H9 (cell line): Measurements from ENCODE around the gene SYNGAP1. TPM values are rescaled to one million over a fixed set of nuclear protein-coding genes. Genes with fewer than 3 reads are reported as not detected.

Source experiments
- DNase-seq: peaks from one replicate; pipeline ENCODE4 v3.0.0-alpha.2; 2017
- H2AFZ ChIP-seq: one replicate; pipeline ENCODE4 v1.6.1; 2013; ENCODE audit warnings: mild to moderate bottlenecking, low read length, control low read depth, moderate library complexity
- H2AK5ac ChIP-seq: 2 replicates; pipeline ENCODE4 v1.6.1; 2013; ENCODE audit warnings: low read length, control low read depth, mixed read lengths; ENCODE audit not compliant: insufficient read length
- H2BK120ac ChIP-seq: one replicate; pipeline ENCODE4 v1.6.1; 2013; ENCODE audit warnings: low read depth, mild to moderate bottlenecking, low read length, control low read depth, inconsistent platforms; ENCODE audit not compliant: poor library complexity, severe bottlenecking
- H2BK12ac ChIP-seq: 2 replicates; pipeline ENCODE4 v1.6.1; 2013; ENCODE audit warnings: low read length, control low read depth, mixed read lengths, low read depth; ENCODE audit not compliant: insufficient read length
- H2BK15ac ChIP-seq: 2 replicates; pipeline ENCODE4 v1.6.1; 2013; ENCODE audit warnings: low read depth, low read length, control low read depth
- H2BK20ac ChIP-seq: one replicate; pipeline ENCODE4 v1.6.1; 2013; ENCODE audit warnings: low read depth, mild to moderate bottlenecking, low read length, control low read depth, inconsistent platforms; ENCODE audit not compliant: poor library complexity, severe bottlenecking
- H2BK5ac ChIP-seq: 2 replicates; pipeline ENCODE4 v1.6.1; 2013; ENCODE audit warnings: low read length, control low read depth, mixed read lengths; ENCODE audit not compliant: insufficient read length
- H3K14ac ChIP-seq: 2 replicates; pipeline ENCODE4 v1.6.1; 2013; ENCODE audit warnings: low read length, control low read depth; ENCODE audit not compliant: insufficient read depth
- H3K18ac ChIP-seq: 2 replicates; pipeline ENCODE4 v1.6.1; 2013; ENCODE audit warnings: low read depth, mild to moderate bottlenecking, mixed read lengths, low read length, control low read depth; ENCODE audit not compliant: insufficient read length
- H3K23ac ChIP-seq: 2 replicates; pipeline ENCODE4 v1.6.1; 2013; ENCODE audit warnings: low read length, control low read depth, mixed read lengths, low read depth; ENCODE audit not compliant: insufficient read length
- H3K23me2 ChIP-seq: 2 replicates; pipeline ENCODE4 v1.6.1; 2013; ENCODE audit warnings: low read depth, mild to moderate bottlenecking, mixed read lengths, low read length, control low read depth; ENCODE audit not compliant: insufficient read length, poor library complexity, severe bottlenecking
- H3K27ac ChIP-seq: 2 replicates; pipeline ENCODE4 v1.5.1; 2013; ENCODE audit warnings: low read length, control low read depth, mixed read lengths, low read depth; ENCODE audit not compliant: insufficient read length
- H3K27me3 ChIP-seq: 2 replicates; pipeline ENCODE4 v1.6.1; 2013; ENCODE audit warnings: low read length, control low read depth, inconsistent platforms; ENCODE audit not compliant: insufficient read depth
- H3K4ac ChIP-seq: 2 replicates; pipeline ENCODE4 v1.6.1; 2013; ENCODE audit warnings: low read depth, mild to moderate bottlenecking, control low read depth, inconsistent platforms, low read length, moderate library complexity
- H3K4me1 ChIP-seq: 2 replicates; pipeline ENCODE4 v1.6.1; 2013; ENCODE audit warnings: low read length, control low read depth, inconsistent platforms; ENCODE audit not compliant: insufficient read depth
- H3K4me2 ChIP-seq: 2 replicates; pipeline ENCODE4 v1.6.1; 2013; ENCODE audit warnings: low read length, control low read depth, mixed read lengths; ENCODE audit not compliant: insufficient read length, insufficient read depth
- H3K56ac ChIP-seq: 2 replicates; pipeline ENCODE4 v1.6.1; 2013; ENCODE audit warnings: low read depth, mild to moderate bottlenecking, mixed read lengths, low read length, control low read depth; ENCODE audit not compliant: insufficient read length
- H3K79me1 ChIP-seq: 2 replicates; pipeline ENCODE4 v1.6.1; 2013; ENCODE audit warnings: low read depth, mild to moderate bottlenecking, moderate library complexity, low read length, control low read depth, inconsistent platforms; ENCODE audit not compliant: insufficient read depth, poor library complexity, severe bottlenecking
- H3K79me2 ChIP-seq: 2 replicates; pipeline ENCODE4 v1.6.1; 2013; ENCODE audit warnings: low read length, control low read depth, inconsistent platforms; ENCODE audit not compliant: insufficient read depth
- H3K9ac ChIP-seq: 2 replicates; pipeline ENCODE4 v1.6.1; 2013; ENCODE audit warnings: low read length, control low read depth, mixed read lengths; ENCODE audit not compliant: insufficient read length; ENCODE audit errors: extremely low read depth
- H3K9me3 ChIP-seq: one replicate; pipeline ENCODE4 v1.6.1; 2013; ENCODE audit warnings: low read depth, low read length, inconsistent platforms; ENCODE audit not compliant: control insufficient read depth
- H3T11ph ChIP-seq: one replicate; pipeline ENCODE4 v1.6.1; 2013; ENCODE audit warnings: mild to moderate bottlenecking, low read length, control low read depth, inconsistent platforms
- H4K20me1 ChIP-seq: one replicate; pipeline ENCODE4 v1.6.1; 2013; ENCODE audit not compliant: control insufficient read depth, insufficient read length, insufficient read depth
- H4K5ac ChIP-seq: 2 replicates; pipeline ENCODE4 v1.6.1; 2013; ENCODE audit warnings: low read depth, mild to moderate bottlenecking, mixed read lengths, low read length, control low read depth; ENCODE audit not compliant: insufficient read length
- H4K8ac ChIP-seq: replicated peaks from 2 replicates; pipeline ENCODE4 v1.6.1; 2013; ENCODE audit warnings: low read length, control low read depth, mixed read lengths, low read depth; ENCODE audit not compliant: insufficient read length
- H4K91ac ChIP-seq: 2 replicates; pipeline ENCODE4 v1.6.1; 2013; ENCODE audit warnings: low read depth, mild to moderate bottlenecking, moderate library complexity, mixed read lengths, low read length, control low read depth; ENCODE audit not compliant: insufficient read length
- H3K27ac Mint-ChIP-seq, 3 experiments: 2 replicates in 2 of 3; 3 replicates in 1 of 3; pipeline ENCODE4 v1.8.0; 2020 to 2021; ENCODE audit warnings: mixed read lengths in 3 of 3, mild to moderate bottlenecking in 1 of 3, moderate library complexity in 1 of 3
- H3K27me3 Mint-ChIP-seq: 2 replicates; pipeline ENCODE4 v1.8.0; 2021; ENCODE audit warnings: low read depth, mild to moderate bottlenecking, moderate library complexity, mixed read lengths
- H3K36me3 Mint-ChIP-seq, 3 experiments: 2 replicates in 2 of 3; 3 replicates in 1 of 3; pipeline ENCODE4 v1.8.0; 2020 to 2021; ENCODE audit warnings: low read depth in 3 of 3, mixed read lengths in 3 of 3; ENCODE audit not compliant: insufficient read depth in 1 of 3
- H3K4me1 Mint-ChIP-seq, 2 experiments: 2 replicates each; pipeline ENCODE4 v1.8.0; 2020; ENCODE audit warnings: mixed read lengths in 2 of 2
- H3K4me3 Mint-ChIP-seq, 2 experiments: 2 replicates in 1 of 2; 3 replicates in 1 of 2; pipeline ENCODE4 v1.8.0; 2020 to 2021; ENCODE audit warnings: mild to moderate bottlenecking in 2 of 2, mixed read lengths in 2 of 2, moderate library complexity in 1 of 2
- H3K9me3 Mint-ChIP-seq, 2 experiments: 2 replicates in 1 of 2; 3 replicates in 1 of 2; pipeline ENCODE4 v1.8.0; 2020; ENCODE audit warnings: mild to moderate bottlenecking in 2 of 2, mixed read lengths in 2 of 2, moderate library complexity in 1 of 2
- WGBS: extraction: QIAGEN DNeasy Blood & Tissue Kit; methylation state at CpG from one replicate; pipeline ENCODE4 v1.1.7; 2013; ENCODE audit warnings: missing lambda C conversion rate, low lambda C conversion rate, mixed read lengths; ENCODE audit not compliant: insufficient read length; ENCODE audit errors: extremely low coverage; 5-methylcytosine and 5-hydroxymethylcytosine counted together
- total RNA-seq: library from RNA; stranded (reverse); gene quantifications from 2 replicates; pipeline ENCODE4 v1.2.1, GENCODE V29; 2021
- TF ChIP-seq, protein P1 (sequence below): fragments of 200-600 bp; sonication (generic); conservative IDR thresholded peaks from 3 replicates; pipeline ENCODE4 v1.8.0; 2021; ENCODE audit warnings: antibody characterized with exemption, mild to moderate bottlenecking

The SYNGAP1 gene
- total RNA-seq, 1 experiment from 2014 or later = 121 TPM

DNA sequence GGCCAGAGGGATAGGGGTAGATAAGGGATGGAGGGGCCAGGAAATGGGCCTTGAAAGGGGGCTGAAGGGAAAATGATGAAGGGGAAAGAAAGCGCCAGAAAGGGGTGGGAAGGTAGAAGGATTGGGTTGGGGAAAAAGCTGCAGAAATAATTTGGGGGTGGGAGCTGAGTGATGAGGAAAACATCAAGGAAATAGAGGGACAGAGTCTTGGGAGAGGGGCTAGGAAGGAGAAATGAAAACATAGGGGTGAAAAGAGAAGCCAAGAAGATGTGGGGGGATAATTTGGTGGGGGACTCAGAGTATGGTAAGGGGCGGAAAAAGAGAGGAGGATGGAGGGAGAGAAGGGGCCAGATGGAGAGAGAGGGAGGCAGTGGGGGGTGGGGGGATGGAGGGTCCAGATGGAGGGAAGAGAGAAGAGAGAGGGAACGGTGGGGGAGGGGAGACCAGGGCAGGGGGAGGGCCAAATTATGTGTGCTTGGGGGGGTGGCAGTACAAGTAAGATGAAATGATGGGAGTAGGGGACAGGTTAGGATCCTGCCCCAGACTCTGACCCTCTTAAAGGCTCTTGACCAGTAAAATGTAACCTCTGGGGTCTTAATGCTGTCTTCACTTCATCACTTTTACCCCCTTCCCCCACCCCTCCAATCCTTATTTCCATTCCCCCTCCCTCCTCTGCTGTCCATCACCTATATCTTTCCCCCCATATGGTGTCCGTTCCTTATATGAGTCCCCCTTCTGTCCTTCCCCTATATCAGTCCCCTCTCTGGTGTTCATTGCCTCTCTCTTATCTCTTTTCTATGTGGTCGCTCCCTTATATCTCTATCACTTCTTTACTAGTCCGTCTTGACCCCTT, 852 bp downstream of the SYNGAP1 start:
- no peak overlapping the region for H2BK12ac ChIP-seq
- H2BK5ac ChIP-seq = no peak overlapping the region
- no peaks in the 10 kb centered on the region for H3K9me3 ChIP-seq
- peak overlapping the region; percentile 91 to 98 for H3K4me3 Mint-ChIP-seq
- H4K5ac ChIP-seq = no peak overlapping the region
- no peak overlapping the region for H2BK15ac ChIP-seq
- H3T11ph ChIP-seq = no peak overlapping the region
- H3K27ac ChIP-seq = no peak overlapping the region
- H4K20me1 ChIP-seq = no peaks in the 10 kb centered on the region
- H3K27ac Mint-ChIP-seq = peak overlapping the region; percentile 49 to 88 (median 58); a peak in 5 of 7 replicates
- no peaks in the 10 kb centered on the region; a peak in 1 of 5 replicates for H3K9me3 Mint-ChIP-seq
- H3K4ac ChIP-seq = no peak overlapping the region
- peaks cover 1% of the 10 kb centered on the region for H3K27me3 Mint-ChIP-seq
- H3K36me3 Mint-ChIP-seq = peaks cover 28 to 46% (median 43%) of the 10 kb centered on the region in 3 experiments
- 100% methylated on average over 1 of the region's 6 CpGs for WGBS
- H3K4me1 ChIP-seq = peaks cover 5% of the 10 kb centered on the region
- H3K18ac ChIP-seq = no peak overlapping the region
- H4K8ac ChIP-seq = no peak overlapping the region
- no peak overlapping the region for H2BK120ac ChIP-seq
- no peak for DNase-seq
- peaks cover 12% of the 10 kb centered on the region; the same call in 1 of the 2 replicates for H3K79me2 ChIP-seq
- no peak overlapping the region for H2AK5ac ChIP-seq
- TF ChIP-seq, protein P1, sequence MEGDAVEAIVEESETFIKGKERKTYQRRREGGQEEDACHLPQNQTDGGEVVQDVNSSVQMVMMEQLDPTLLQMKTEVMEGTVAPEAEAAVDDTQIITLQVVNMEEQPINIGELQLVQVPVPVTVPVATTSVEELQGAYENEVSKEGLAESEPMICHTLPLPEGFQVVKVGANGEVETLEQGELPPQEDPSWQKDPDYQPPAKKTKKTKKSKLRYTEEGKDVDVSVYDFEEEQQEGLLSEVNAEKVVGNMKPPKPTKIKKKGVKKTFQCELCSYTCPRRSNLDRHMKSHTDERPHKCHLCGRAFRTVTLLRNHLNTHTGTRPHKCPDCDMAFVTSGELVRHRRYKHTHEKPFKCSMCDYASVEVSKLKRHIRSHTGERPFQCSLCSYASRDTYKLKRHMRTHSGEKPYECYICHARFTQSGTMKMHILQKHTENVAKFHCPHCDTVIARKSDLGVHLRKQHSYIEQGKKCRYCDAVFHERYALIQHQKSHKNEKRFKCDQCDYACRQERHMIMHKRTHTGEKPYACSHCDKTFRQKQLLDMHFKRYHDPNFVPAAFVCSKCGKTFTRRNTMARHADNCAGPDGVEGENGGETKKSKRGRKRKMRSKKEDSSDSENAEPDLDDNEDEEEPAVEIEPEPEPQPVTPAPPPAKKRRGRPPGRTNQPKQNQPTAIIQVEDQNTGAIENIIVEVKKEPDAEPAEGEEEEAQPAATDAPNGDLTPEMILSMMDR = no peak
- H3K4me1 Mint-ChIP-seq = peaks cover 70 to 74% of the 10 kb centered on the region in 2 experiments
- no peak overlapping the region for H4K91ac ChIP-seq
- no peak overlapping the region for H3K56ac ChIP-seq
- no peak overlapping the region for H3K23ac ChIP-seq
- H3K79me1 ChIP-seq = peaks cover 3% of the 10 kb centered on the region
- H2BK20ac ChIP-seq = no peak overlapping the region
- no peak overlapping the region for H3K14ac ChIP-seq
- no peaks in the 10 kb centered on the region for H3K27me3 ChIP-seq
- H3K9ac ChIP-seq = peak overlapping the region; percentile 45
- peaks cover 25% of the 10 kb centered on the region for H3K23me2 ChIP-seq
- peak overlapping the region; percentile 67 for H3K4me2 ChIP-seq
- no peak overlapping the region for H2AFZ ChIP-seq
